K562 (cell line): ENCODE data around the gene CLK3. TPM values are rescaled to one million over a fixed set of nuclear protein-coding genes. Genes with fewer than 3 reads are reported as not detected.

Experiments
- ATAC-seq: fragments of 200-7000 bp; cut with Tn5 transposase; 3 replicates; pipeline ENCODE4 v1.9.1; 2020; ENCODE audit warnings: moderate library complexity
- BruUV-seq: library from RNA; stranded (reverse); fragments of 400-500 nt; replicated peaks from 2 replicates; lab custom pipeline; 2021; lab: Mats Ljungman, UMichigan
- CTCF ChIA-PET: fragments of 300-600 bp; formaldehyde crosslinking; extraction: SDS; loops from one replicate; lab custom pipeline; 2021; ENCODE audit warnings: low intra/inter-chr PET ratio; lab: Yijun Ruan, JAX
- POLR2A ChIA-PET: fragments of 300-600, 350-650 bp; sonication (Branson Sonifier 250); formaldehyde crosslinking; extraction: SDS; loops from one replicate; lab custom pipeline; 2021; ENCODE audit warnings: antibody characterized with exemption, inconsistent platforms; lab: Yijun Ruan, JAX
- DNase-seq, 4 experiments: peaks; one replicate each; pipeline versions ENCODE4 v3.0.0 to v3.0.0-alpha.2; 2011 to 2018; ENCODE audit warnings: low spot score in 3 of 4, mixed read lengths in 3 of 4; ENCODE audit errors: extremely low read depth in 1 of 4
- FAIRE-seq: peaks from 2 replicates; lab custom pipeline; 2011; peaks lifted over from hg19 to GRCh38; lab: Jason Lieb, UNC
- H2AFZ ChIP-seq: 2 replicates; pipeline ENCODE4 v1.6.0; 2011; ENCODE audit warnings: low read depth, low read length, control low read depth, inconsistent platforms
- H3K27ac ChIP-seq: fragments of 200-600 bp; 3 replicates; pipeline ENCODE4 v1.8.0; 2011; ENCODE audit warnings: low read depth, mild to moderate bottlenecking, control low read depth, inconsistent platforms, low read length, moderate library complexity, mixed read lengths; ENCODE audit errors: extremely low read depth
- H3K27me3 ChIP-seq, 2 experiments: fragments of 300-600 bp in 1 of 2; 2 replicates in 1 of 2; 3 replicates in 1 of 2; pipeline versions ENCODE4 v1.6.0 to v1.8.0; 2011; ENCODE audit warnings: inconsistent platforms in 2 of 2, low read length in 2 of 2, mild to moderate bottlenecking in 1 of 2, mixed read lengths in 1 of 2, moderate library complexity in 1 of 2; ENCODE audit not compliant: control insufficient read depth in 2 of 2, insufficient read depth in 2 of 2
- H3K36me3 ChIP-seq: fragments of 300-600 bp; 3 replicates; pipeline ENCODE4 v1.8.0; 2011; ENCODE audit warnings: mild to moderate bottlenecking, low read length, inconsistent platforms; ENCODE audit not compliant: control insufficient read depth, insufficient read depth
- H3K4me1 ChIP-seq, 2 experiments: fragments of 200-600 bp in 1 of 2; replicated peaks in 1 of 2; 2 replicates in 1 of 2; 3 replicates in 1 of 2; pipeline versions ENCODE4 v1.5.1 to v1.8.0; 2011; ENCODE audit warnings: inconsistent platforms in 2 of 2, low read length in 2 of 2, mild to moderate bottlenecking in 1 of 2, mixed read lengths in 1 of 2, moderate library complexity in 1 of 2; ENCODE audit not compliant: control insufficient read depth in 2 of 2, insufficient read depth in 2 of 2
- H3K4me2 ChIP-seq: 2 replicates; pipeline ENCODE4 v1.6.1; 2011; ENCODE audit warnings: low read length, control low read depth, inconsistent platforms, mixed read lengths; ENCODE audit not compliant: insufficient read depth
- H3K4me3 ChIP-seq: fragments of 200-600 bp; sonication (generic), shearing (Covaris generic); 2 replicates; pipeline ENCODE4 v1.5.1; 2016; ENCODE audit warnings: control low read depth, inconsistent platforms
- H3K79me2 ChIP-seq: fragments of 200-600 bp; 3 replicates; pipeline ENCODE4 v1.8.0; 2011; ENCODE audit warnings: low read length, inconsistent platforms; ENCODE audit not compliant: control insufficient read depth, insufficient read depth
- H3K9ac ChIP-seq, 2 experiments: 2 replicates each; pipeline versions ENCODE4 v1.6.0 to v1.6.1; 2011; ENCODE audit warnings: low read depth in 2 of 2, low read length in 2 of 2, control low read depth in 1 of 2, inconsistent platforms in 1 of 2, mild to moderate bottlenecking in 1 of 2, mixed read lengths in 1 of 2; ENCODE audit not compliant: insufficient read depth in 1 of 2
- H3K9me1 ChIP-seq: one replicate; pipeline ENCODE4 v1.6.0; 2011; ENCODE audit warnings: inconsistent platforms, mild to moderate bottlenecking, low read length, moderate library complexity; ENCODE audit not compliant: control insufficient read depth, insufficient read depth
- H3K9me3 ChIP-seq: replicated peaks from 2 replicates; pipeline ENCODE4 v1.5.1; 2011; ENCODE audit warnings: low read depth, low read length, inconsistent platforms; ENCODE audit not compliant: control insufficient read depth, insufficient read depth
- H4K20me1 ChIP-seq: replicated peaks from 2 replicates; pipeline ENCODE4 v1.6.1; 2011; ENCODE audit warnings: low read length, inconsistent platforms, mixed read lengths; ENCODE audit not compliant: control insufficient read depth, insufficient read depth
- ERF ChIP-seq: fragments of 450-650 bp; formaldehyde crosslinking; IDR thresholded peaks from 2 replicates; pipeline ENCODE4 v1.4.0; 2020; ENCODE audit warnings: mild to moderate bottlenecking, mixed read lengths
- GTF2B ChIP-seq: IDR thresholded peaks from 2 replicates; pipeline ENCODE4 v1.6.1; 2011; ENCODE audit not compliant: insufficient read length; ENCODE audit errors: extremely low read depth
- MAFG ChIP-seq: fragments of 450-650 bp; conservative IDR thresholded peaks from 2 replicates; pipeline ENCODE4 v1.6.1; 2016; ENCODE audit warnings: missing genetic modification characterization, missing compliant biosample characterization
- MNT ChIP-seq, 2 experiments: fragments of 450-650 bp; conservative IDR thresholded peaks; 2 replicates each; pipeline ENCODE4 v1.6.1; 2017; ENCODE audit warnings: mild to moderate bottlenecking in 2 of 2, moderate library complexity in 2 of 2
- MXD1 ChIP-seq: fragments of 250-450 bp; sonication (Bioruptor Pico); IDR thresholded peaks from 2 replicates; pipeline ENCODE4 v1.8.0; 2021; ENCODE audit warnings: borderline replicate concordance, mild to moderate bottlenecking, moderate library complexity; ENCODE audit not compliant: poor library complexity, severe bottlenecking
- MYBL2 ChIP-seq, 2 experiments: fragments of 450-650 bp in 1 of 2; sonication (generic) in 1 of 2; formaldehyde crosslinking in 1 of 2; IDR thresholded peaks; 2 replicates each; pipeline versions ENCODE4 v1.6.1 to v1.8.1; 2017 to 2022; ENCODE audit warnings: borderline replicate concordance in 1 of 2, inconsistent platforms in 1 of 2, low read depth in 1 of 2, mild to moderate bottlenecking in 1 of 2, missing genetic modification reagents in 1 of 2, moderate library complexity in 1 of 2
- MYNN ChIP-seq, 2 experiments: sonication (generic); formaldehyde crosslinking in 1 of 2; IDR thresholded peaks; 2 replicates each; pipeline versions ENCODE4 v1.5.0 to v1.6.1; 2016 to 2020; ENCODE audit warnings: antibody characterized with exemption in 1 of 2, missing genetic modification reagents in 1 of 2
- NEUROD1 ChIP-seq: fragments of 150-350 bp; IDR thresholded peaks from 2 replicates; pipeline ENCODE4 v1.6.1; 2014; ENCODE audit warnings: borderline replicate concordance, low read length, low read depth; ENCODE audit not compliant: partially characterized antibody
- PHTF2 ChIP-seq: fragments of 250-450 bp; sonication (Bioruptor Pico); IDR thresholded peaks from 2 replicates; pipeline ENCODE4 v1.5.0; 2021; ENCODE audit warnings: mild to moderate bottlenecking
- POLR2A ChIP-seq: fragments of 450-650 bp; conservative IDR thresholded peaks from 2 replicates; pipeline ENCODE4 v1.6.1; 2016
- SETDB1 ChIP-seq: IDR thresholded peaks from one replicate; pipeline ENCODE4 v1.6.1; 2012; ENCODE audit warnings: low read length, control low read depth, inconsistent platforms
- ZEB2 ChIP-seq: fragments of 450-650 bp; IDR thresholded peaks from 2 replicates; pipeline ENCODE4 v1.6.1; 2016
- ZNF583 ChIP-seq: fragments of 250-450 bp; sonication (Bioruptor Pico); IDR thresholded peaks from 2 replicates; pipeline ENCODE4 v1.4.0; 2020
- WGBS: fragments of 100-300 bp; shearing (Covaris generic); methylation state at CpG from one replicate; pipeline ENCODE4 v1.1.6; 2016; ENCODE audit warnings: low coverage, mixed read lengths; ENCODE audit not compliant: insufficient coverage; ENCODE audit errors: missing lambda C conversion rate; 5-methylcytosine and 5-hydroxymethylcytosine counted together
- in situ Hi-C: fragments of 300-500 bp; cut with MboI; formaldehyde crosslinking; loops from 4 replicates; pipeline ENCODE4 v1.15.0; 2018; ENCODE audit warnings: inconsistent platforms, mixed read lengths
- intact Hi-C: fragments of 100-400 bp; cut with micrococcal nuclease; formaldehyde crosslinking; loops from 2 replicates; pipeline ENCODE4 v1.14.2; 2022
- polyA plus RNA-seq, 8 experiments: library from polyadenylated mRNA; depleted of rRNA in 4 of 8; stranded (reverse) in 5 of 8; unstranded in 3 of 8; fragments of >200 nt; fragmentation: Nextera tagmentation in 2 of 8; fragmentation: Illumina TruSeq in 1 of 8; extraction: Ambion mirVana in 2 of 8; extraction: Trizol in 1 of 8; gene quantifications; 2 replicates each; pipeline versions ENCODE4 v1.2.1 to v1.2.3, GENCODE V29; 2011 to 2014; ENCODE audit warnings: inconsistent platforms in 1 of 8, missing spikeins in 1 of 8
- total RNA-seq, 7 experiments: library from RNA; depleted of rRNA in 6 of 7; stranded (reverse); fragments of >200 nt in 6 of 7; fragmentation: Illumina TruSeq in 2 of 7; extraction: Trizol in 2 of 7; gene quantifications; 2 replicates each; pipeline versions ENCODE4 v1.2.1 to v1.2.3, GENCODE V29; 2011 to 2021; ENCODE audit warnings: low replicate concordance in 1 of 7
- TF ChIP-seq, protein P1 (sequence below): sonication (generic); formaldehyde crosslinking; IDR thresholded peaks from 2 replicates; pipeline ENCODE4 v1.9.0; 2022; ENCODE audit warnings: mild to moderate bottlenecking, missing genetic modification reagents
- TF ChIP-seq, protein P2 (sequence below): fragments of 250-450 bp; sonication (Bioruptor Pico); IDR thresholded peaks from 2 replicates; pipeline ENCODE4 v1.8.0; 2022; ENCODE audit warnings: moderate library complexity, mild to moderate bottlenecking, inconsistent platforms

The CLK3 gene
- total and polyA plus RNA-seq, 9 of the 15 experiments (the other 6 are each of a cell fraction or from before 2014, with no cell fraction given): 1.2 to 95.2 (median 51.7) TPM

- WGBS: 7% methylated on average over 3 of the region's 3 CpGs
- H3K4me3 ChIP-seq: no peak overlapping the region
- no peak for FAIRE-seq
- ChIA-PET POLR2A (interaction anchor here (0.6 to 9.7 kb wide), 4 partner anchors 9 to 69 kb away, joined by 3 to 111 read pairs (median 4); partner anchors contain the start of gene ARID3B), CTCF (no interaction called here)
- in situ Hi-C loops (loop anchor here (5.0 kb wide), 1 partner anchor 63 kb away; no protein-coding TSS in a partner anchor), intact Hi-C loops (loop anchor here (1.0 to 10.0 kb wide), 3 partner anchors 64 to 615 kb away; partner anchors contain the start of genes PML, STOML1 and UBL7)
- H3K27me3 ChIP-seq: peaks cover 0 to 11% of the 10 kb centered on the region in 2 experiments; a peak in 2 of 5 replicates
- no peak overlapping the region; the same call in 2 of the 3 replicates for H3K27ac ChIP-seq
- H4K20me1 ChIP-seq: peaks cover 15% of the 10 kb centered on the region
- no peaks in the 10 kb centered on the region for H3K9me3 ChIP-seq
- no peak overlapping the region for H2AFZ ChIP-seq
- peak overlapping the region in 1 of 2 experiments; percentile 48; a peak in 1 of 4 replicates for H3K9ac ChIP-seq
- H3K4me1 ChIP-seq: peaks cover 17 to 48% of the 10 kb centered on the region in 2 experiments
- H3K79me2 ChIP-seq: 0 out of 3 replicates have a peak, but pooled peaks cover under 1% of the 10 kb centered on the region
- no peak for ATAC-seq
- H3K36me3 ChIP-seq: no peaks in the 10 kb centered on the region
- BruUV-seq: no TSS peak
- DNase-seq: no peak
- no peaks in the 10 kb centered on the region for H3K9me1 ChIP-seq
- TF ChIP-seq, protein P1, sequence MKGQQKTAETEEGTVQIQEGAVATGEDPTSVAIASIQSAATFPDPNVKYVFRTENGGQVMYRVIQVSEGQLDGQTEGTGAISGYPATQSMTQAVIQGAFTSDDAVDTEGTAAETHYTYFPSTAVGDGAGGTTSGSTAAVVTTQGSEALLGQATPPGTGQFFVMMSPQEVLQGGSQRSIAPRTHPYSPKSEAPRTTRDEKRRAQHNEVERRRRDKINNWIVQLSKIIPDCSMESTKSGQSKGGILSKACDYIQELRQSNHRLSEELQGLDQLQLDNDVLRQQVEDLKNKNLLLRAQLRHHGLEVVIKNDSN: no peak
- TF ChIP-seq NEUROD1 (no peak), PHTF2 (no peak), MNT (conservative IDR thresholded peaks at IDR 0.05) (no peak), SETDB1 (no peak), MXD1 (CRISPR knock-in tag) (no peak), ZNF583 (CRISPR knock-in tag) (no peak), MYNN (IDR thresholded peaks at IDR 0.05) (no peak), MYNN (CRISPR knock-in tag; IDR thresholded peaks at IDR 0.05) (no peak), MYBL2 (IDR thresholded peaks at IDR 0.05; ENCODE audit: low read depth) (no peak), MYBL2 (CRISPR knock-in tag; IDR thresholded peaks at IDR 0.05; ENCODE audit: borderline replicate concordance) (no peak), POLR2A (no peak), GTF2B (no peak), ERF (CRISPR knock-in tag) (no peak), MAFG (tag) (no peak), ZEB2 (no peak)
- TF ChIP-seq, protein P2, sequence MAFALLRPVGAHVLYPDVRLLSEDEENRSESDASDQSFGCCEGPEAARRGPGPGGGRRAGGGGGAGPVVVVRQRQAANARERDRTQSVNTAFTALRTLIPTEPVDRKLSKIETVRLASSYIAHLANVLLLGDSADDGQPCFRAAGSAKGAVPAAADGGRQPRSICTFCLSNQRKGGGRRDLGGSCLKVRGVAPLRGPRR: no peak
- no peak overlapping the region; the same call in 1 of the 2 replicates for H3K4me2 ChIP-seq
Observed at GRCh38 chr15:74609938-74610301, 5.7 kb upstream of the CLK3 start.
